Endothelial cell of umbilical vein (primary cell): ENCODE results near the gene VAV3. TPM values are rescaled to one million over a fixed set of nuclear protein-coding genes. Genes with fewer than 3 reads are reported as not detected.

ENCODE experiments used
- BruUV-seq: library from RNA; stranded (reverse); fragments of 400-500 nt; replicated peaks from 2 replicates; lab custom pipeline; 2021; lab: Mats Ljungman, UMichigan
- CTCF ChIA-PET: fragments of 300-600, 350-600 bp; sonication (Branson Sonifier 250); formaldehyde crosslinking; loops from one replicate; lab custom pipeline; 2021; ENCODE audit warnings: antibody characterized with exemption, inconsistent platforms; lab: Charles Lee
- POLR2A ChIA-PET: fragments of 300-600, 350-600 bp; sonication (Branson Sonifier 250); formaldehyde crosslinking; loops from one replicate; lab custom pipeline; 2021; ENCODE audit warnings: antibody characterized with exemption, inconsistent platforms; lab: Charles Lee
- DNase-seq: peaks from one replicate; pipeline ENCODE4 v3.0.0-alpha.2; 2011; ENCODE audit warnings: low read depth, low spot score
- FAIRE-seq: peaks from 2 replicates; lab custom pipeline; 2011; peaks lifted over from hg19 to GRCh38; lab: Jason Lieb, UNC
- H2AFZ ChIP-seq: 2 replicates; pipeline ENCODE4 v1.6.0; 2012; ENCODE audit warnings: low read depth, low read length, control low read depth, inconsistent platforms
- H3K27ac ChIP-seq: 2 replicates; pipeline ENCODE4 v1.5.1; 2011; ENCODE audit warnings: low read depth, mild to moderate bottlenecking, control low read depth, low read length, moderate library complexity; ENCODE audit not compliant: insufficient read depth
- H3K27me3 ChIP-seq, 2 experiments: 2 replicates each; pipeline versions ENCODE4 v1.6.0 to v1.6.1; 2011; ENCODE audit warnings: low read length in 2 of 2, mixed read lengths in 1 of 2; ENCODE audit not compliant: control insufficient read depth in 2 of 2, insufficient read depth in 2 of 2
- H3K36me3 ChIP-seq, 2 experiments: 2 replicates in 1 of 2; 3 replicates in 1 of 2; pipeline ENCODE4 v1.5.1; 2011; ENCODE audit warnings: low read length in 2 of 2, mild to moderate bottlenecking in 1 of 2, moderate library complexity in 1 of 2; ENCODE audit not compliant: control insufficient read depth in 2 of 2, insufficient read depth in 2 of 2; ENCODE audit errors: extremely low read depth in 1 of 2
- H3K4me1 ChIP-seq: 3 replicates; pipeline ENCODE4 v1.5.1; 2011; ENCODE audit warnings: mild to moderate bottlenecking, low read length; ENCODE audit not compliant: control insufficient read depth, insufficient read depth; ENCODE audit errors: extremely low read depth
- H3K4me2 ChIP-seq: 2 replicates; pipeline ENCODE4 v1.6.1; 2011; ENCODE audit warnings: low read length, control low read depth, mixed read lengths; ENCODE audit not compliant: insufficient read depth
- H3K4me3 ChIP-seq, 3 experiments: fragments of 200-600 bp in 1 of 3; sonication (generic), shearing (Covaris generic) in 1 of 3; replicated peaks in 1 of 3; 2 replicates each; pipeline ENCODE4 v1.5.1; 2011 to 2016; ENCODE audit warnings: control low read depth in 3 of 3, low read length in 3 of 3, mild to moderate bottlenecking in 2 of 3, inconsistent platforms in 1 of 3, low read depth in 1 of 3, moderate library complexity in 1 of 3; ENCODE audit not compliant: insufficient read depth in 1 of 3
- H3K79me2 ChIP-seq: 2 replicates; pipeline ENCODE4 v1.6.0; 2012; ENCODE audit warnings: low read length, inconsistent platforms; ENCODE audit not compliant: control insufficient read depth, insufficient read depth
- H3K9ac ChIP-seq: replicated peaks from 2 replicates; pipeline ENCODE3; 2011; ENCODE audit warnings: low read length, control low read depth; ENCODE audit not compliant: insufficient read depth; ENCODE audit errors: extremely low read depth
- H3K9me1 ChIP-seq: replicated peaks from 3 replicates; pipeline ENCODE4 v1.6.0; 2011; ENCODE audit warnings: mild to moderate bottlenecking, low read length; ENCODE audit not compliant: control insufficient read depth, insufficient read depth; ENCODE audit errors: extremely low read depth
- H3K9me3 ChIP-seq: replicated peaks from 2 replicates; pipeline ENCODE4 v1.5.1; 2012; ENCODE audit warnings: low read length, inconsistent platforms; ENCODE audit not compliant: control insufficient read depth, insufficient read depth
- H4K20me1 ChIP-seq: replicated peaks from 2 replicates; pipeline ENCODE3; 2011; ENCODE audit warnings: mild to moderate bottlenecking, low read length; ENCODE audit not compliant: control insufficient read depth, insufficient read depth; ENCODE audit errors: extremely low read depth
- CTCF ChIP-seq, 2 donors: IDR thresholded peaks; 1 replicate in 1 of 2; 2 replicates in 1 of 2; pipeline ENCODE4 v1.5.1; 2011; ENCODE audit warnings: low read length in 2 of 2, mild to moderate bottlenecking in 2 of 2, moderate library complexity in 2 of 2, control low read depth in 1 of 2, inconsistent platforms in 1 of 2, low read depth in 1 of 2; ENCODE audit not compliant: insufficient read depth in 1 of 2; ENCODE audit errors: extremely low read depth in 1 of 2
- EZH2 ChIP-seq: IDR thresholded peaks from 2 replicates; pipeline ENCODE4 v1.6.1; 2012; ENCODE audit warnings: borderline replicate concordance, low read depth, mild to moderate bottlenecking, moderate library complexity, low read length, inconsistent platforms; ENCODE audit not compliant: severe bottlenecking
- FOS ChIP-seq: IDR thresholded peaks from 2 replicates; pipeline ENCODE4 v1.6.1; 2011; ENCODE audit warnings: mild to moderate bottlenecking, low read length, moderate library complexity, borderline replicate concordance; ENCODE audit not compliant: insufficient read depth
- GATA2 ChIP-seq: IDR thresholded peaks from 2 replicates; pipeline ENCODE4 v1.7.0; 2011; ENCODE audit warnings: low read depth, mild to moderate bottlenecking, moderate library complexity, mixed read lengths, low read length; ENCODE audit not compliant: insufficient read length, insufficient read depth
- JUN ChIP-seq: IDR thresholded peaks from 2 replicates; pipeline ENCODE4 v1.6.1; 2011; ENCODE audit warnings: borderline replicate concordance, low read depth; ENCODE audit not compliant: insufficient read length, insufficient read depth
- MAX ChIP-seq: IDR thresholded peaks from 2 replicates; pipeline ENCODE4 v1.6.1; 2011; ENCODE audit not compliant: insufficient read depth, insufficient read length
- MYC ChIP-seq: IDR thresholded peaks from one replicate; pipeline ENCODE4 v1.6.1; 2011; ENCODE audit warnings: mild to moderate bottlenecking, low read depth, low read length
- POLR2A ChIP-seq: IDR thresholded peaks from 2 replicates; pipeline ENCODE4 v1.6.1; 2012; ENCODE audit warnings: low read depth, mild to moderate bottlenecking, control low read depth, low read length
- POLR2AphosphoS5 ChIP-seq: IDR thresholded peaks from 2 replicates; pipeline ENCODE4 v1.6.1; 2012; ENCODE audit warnings: low read depth, mild to moderate bottlenecking, control low read depth, low read length, moderate library complexity; ENCODE audit not compliant: insufficient read depth
- dilution Hi-C: fragments of 300-500 bp; cut with MboI; formaldehyde crosslinking; loops from one replicate; pipeline ENCODE4 v1.15.0; 2019; ENCODE audit warnings: low sequenced_read_pairs; ENCODE audit not compliant: extremely low pct_ligation_motif_present
- intact Hi-C: fragments of 100-400 bp; cut with micrococcal nuclease; formaldehyde crosslinking; loops from one replicate; pipeline ENCODE4 v1.10.0; 2022
- polyA plus RNA-seq, 4 experiments: library from polyadenylated mRNA; depleted of rRNA in 3 of 4; stranded (reverse) in 3 of 4; unstranded in 1 of 4; fragments of >200 nt; gene quantifications; 2 replicates each; pipeline versions ENCODE4 v1.2.1 to v1.2.3, GENCODE V29; 2011 to 2012; ENCODE audit warnings: missing spikeins in 1 of 4
- total RNA-seq: library from RNA; stranded (reverse); gene quantifications from 2 replicates; pipeline ENCODE4 v1.2.3, GENCODE V29; 2021

VAV3 gene
- total and polyA plus RNA-seq, 2 donors (not counting 3 experiments of a cell fraction or from before 2014, with no cell fraction given) = 0.18 to 1.5 TPM

GRCh38 chr1:107786203-107786845 is 178.7 kb downstream of the VAV3 start:
- FAIRE-seq = no peak

More at GRCh38 chr1:107786203-107786845, 178.7 kb downstream of the VAV3 start:
- TF ChIP-seq POLR2AphosphoS5 (no peak), MAX (no peak), GATA2 (no peak), MYC (no peak), EZH2 (no peak), CTCF (IDR thresholded peaks at IDR 0.05; ENCODE audit: extremely low read depth in 1 of 2, insufficient read depth in 1 of 2, low read depth in 1 of 2, low read length in 2 of 2) (no peak), FOS (no peak), JUN (no peak), POLR2A (no peak)
- H3K4me3 ChIP-seq = no peak overlapping the region
- no TSS peak for BruUV-seq
- peaks cover 6% of the 10 kb centered on the region for H3K4me1 ChIP-seq
- no peaks in the 10 kb centered on the region for H3K9me3 ChIP-seq
- peaks cover 0 to 3% of the 10 kb centered on the region in 2 experiments for H3K27me3 ChIP-seq
- H3K9ac ChIP-seq = no peak overlapping the region
- no peaks in the 10 kb centered on the region for H3K79me2 ChIP-seq
- dilution Hi-C loops = no loop called here
- H3K9me1 ChIP-seq = no peaks in the 10 kb centered on the region
- CTCF ChIA-PET = interaction anchor here (7.7 kb wide), 1 partner anchor 338 kb away, joined by 919 read pairs; no protein-coding TSS in a partner anchor
- intact Hi-C loops = no loop called here
- DNase-seq = no peak
- H4K20me1 ChIP-seq = no peaks in the 10 kb centered on the region
- no peak overlapping the region for H3K27ac ChIP-seq
- H3K4me2 ChIP-seq = no peak overlapping the region
- no peaks in the 10 kb centered on the region for H3K36me3 ChIP-seq
- POLR2A ChIA-PET = no interaction called here
- no peak overlapping the region for H2AFZ ChIP-seq
